ENCODE data around the gene LALBA.
"Not testable (repeated sequence)": the region's sequence is repeated elsewhere in the genome, so short reads cannot be mapped to it uniquely, and the experiment has no call there.

Gene LALBA

DNA sequence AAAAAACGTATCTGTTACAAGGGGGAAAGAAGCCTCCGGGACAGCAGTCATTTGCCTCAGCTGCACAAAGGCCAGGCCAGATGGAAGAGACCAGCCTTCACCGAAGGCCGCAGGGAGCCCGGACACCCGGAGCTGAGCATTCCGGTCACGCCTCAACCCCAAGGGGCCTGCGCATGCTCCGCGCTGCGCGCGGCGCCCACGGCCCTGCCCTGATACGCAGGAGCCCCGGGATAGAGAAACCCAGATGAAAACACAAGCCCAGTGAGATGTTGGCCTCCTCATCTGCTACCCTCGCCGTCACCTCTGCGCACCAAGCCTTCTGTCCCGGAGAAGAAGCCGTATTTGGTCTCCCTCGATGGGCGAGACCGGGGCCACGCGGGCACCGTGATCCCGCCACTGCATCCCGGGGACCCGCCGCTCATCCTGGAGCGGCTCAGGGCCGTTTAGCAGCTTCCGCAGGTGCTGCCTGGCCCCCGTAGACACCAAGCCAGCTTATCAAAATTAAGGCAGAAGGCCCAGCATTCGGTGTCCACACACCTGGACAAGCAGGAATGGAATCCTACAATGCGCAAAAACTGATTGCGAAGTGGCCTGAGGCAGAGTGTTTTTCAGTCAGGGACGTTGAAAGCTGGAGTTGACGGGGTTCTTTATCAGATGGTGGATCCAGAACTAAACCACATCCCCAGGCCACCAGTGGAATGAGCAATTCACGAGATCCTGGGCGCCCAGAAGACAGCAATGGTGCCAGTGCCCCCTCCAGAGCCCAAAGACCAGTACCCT is 41.8 kb downstream of the LALBA start:
- Histone ChIP-seq H2AFZ (ENCODE audit: low read depth, low read length) (no peak overlapping the region), H3K27me3 (ENCODE audit: low read depth, low read length) (no peaks in the 10 kb centered on the region), H3K79me2 (ENCODE audit: low read length) (no peaks in the 10 kb centered on the region), H3K4me1 (ENCODE audit: low read length) (no peaks in the 10 kb centered on the region), H3K36me3 (replicated peaks; ENCODE audit: low read depth, low read length) (no peaks in the 10 kb centered on the region), H3K4me2 (ENCODE audit: low read length) (no peak overlapping the region), H4K20me1 (ENCODE audit: insufficient read depth, low read length) (no peaks in the 10 kb centered on the region), H3K9ac (ENCODE audit: low read length) (no peak overlapping the region), H3K4me3 (ENCODE audit: low read length) (no peak overlapping the region), H3K27ac (ENCODE audit: low read length) (no peak overlapping the region), H3K9me3 (ENCODE audit: insufficient read depth, low read length) (no peaks in the 10 kb centered on the region)
- TF ChIP-seq EZH2phosphoT487 (IDR thresholded peaks at IDR 0.05; ENCODE audit: low read depth): no peak
- TF ChIP-seq, protein P1, sequence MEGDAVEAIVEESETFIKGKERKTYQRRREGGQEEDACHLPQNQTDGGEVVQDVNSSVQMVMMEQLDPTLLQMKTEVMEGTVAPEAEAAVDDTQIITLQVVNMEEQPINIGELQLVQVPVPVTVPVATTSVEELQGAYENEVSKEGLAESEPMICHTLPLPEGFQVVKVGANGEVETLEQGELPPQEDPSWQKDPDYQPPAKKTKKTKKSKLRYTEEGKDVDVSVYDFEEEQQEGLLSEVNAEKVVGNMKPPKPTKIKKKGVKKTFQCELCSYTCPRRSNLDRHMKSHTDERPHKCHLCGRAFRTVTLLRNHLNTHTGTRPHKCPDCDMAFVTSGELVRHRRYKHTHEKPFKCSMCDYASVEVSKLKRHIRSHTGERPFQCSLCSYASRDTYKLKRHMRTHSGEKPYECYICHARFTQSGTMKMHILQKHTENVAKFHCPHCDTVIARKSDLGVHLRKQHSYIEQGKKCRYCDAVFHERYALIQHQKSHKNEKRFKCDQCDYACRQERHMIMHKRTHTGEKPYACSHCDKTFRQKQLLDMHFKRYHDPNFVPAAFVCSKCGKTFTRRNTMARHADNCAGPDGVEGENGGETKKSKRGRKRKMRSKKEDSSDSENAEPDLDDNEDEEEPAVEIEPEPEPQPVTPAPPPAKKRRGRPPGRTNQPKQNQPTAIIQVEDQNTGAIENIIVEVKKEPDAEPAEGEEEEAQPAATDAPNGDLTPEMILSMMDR (IDR thresholded peaks at IDR 0.05; ENCODE audit: low read depth, low read length): no peak

DNA sequence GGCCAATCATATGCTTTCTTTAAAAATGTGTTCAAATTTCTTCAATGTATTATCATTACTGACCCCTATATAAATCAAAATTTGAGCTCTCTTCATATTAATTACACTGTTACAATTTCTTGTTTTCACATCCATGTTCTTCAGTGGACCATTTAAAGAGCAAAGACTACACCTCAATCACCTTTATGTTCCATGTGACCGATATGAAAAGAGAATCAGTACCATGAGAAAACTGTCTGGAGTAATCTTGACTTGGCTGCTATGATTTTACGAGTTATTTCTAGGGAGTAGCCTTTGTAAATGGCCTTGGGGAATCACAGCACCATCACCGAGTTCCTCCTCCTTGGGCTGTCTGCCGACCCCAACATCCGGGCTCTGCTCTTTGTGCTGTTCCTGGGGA is 44.5 kb downstream of the LALBA start, which contains the start of gene OR8S1:
Gene OR8S1, plus strand, starts transcription at position 301 of the 400 bp plus-strand sequence. Its CDS starts 0 bp downstream, at position 301.
- no peaks in the 10 kb centered on the region for H3K4me1 ChIP-seq (ENCODE audit: low read length)
- H3K79me2 ChIP-seq (ENCODE audit: low read length): no peaks in the 10 kb centered on the region
- H3K27ac ChIP-seq (ENCODE audit: low read length): no peak within 1 kb of the TSS
- no peaks in the 10 kb centered on the region for H3K27me3 ChIP-seq (ENCODE audit: low read depth, low read length)
- no peak within 1 kb of the TSS for H3K9ac ChIP-seq (ENCODE audit: low read length)
- H4K20me1 ChIP-seq (ENCODE audit: insufficient read depth, low read length): no peaks in the 10 kb centered on the region
- H3K4me3 ChIP-seq (ENCODE audit: low read length): no peak within 1 kb of the TSS
- H3K36me3 ChIP-seq (replicated peaks; ENCODE audit: low read depth, low read length): no peaks in the 10 kb centered on the region
- no peak within 1 kb of the TSS for H2AFZ ChIP-seq (ENCODE audit: low read depth, low read length)
- H3K9me3 ChIP-seq (ENCODE audit: insufficient read depth, low read length): no peaks in the 10 kb centered on the region
- H3K4me2 ChIP-seq (ENCODE audit: low read length): no peak within 1 kb of the TSS
- TF ChIP-seq, protein P1 (IDR thresholded peaks at IDR 0.05; ENCODE audit: low read depth, low read length): no peak
- no peak for TF ChIP-seq EZH2phosphoT487 (IDR thresholded peaks at IDR 0.05; ENCODE audit: low read depth)

DNA sequence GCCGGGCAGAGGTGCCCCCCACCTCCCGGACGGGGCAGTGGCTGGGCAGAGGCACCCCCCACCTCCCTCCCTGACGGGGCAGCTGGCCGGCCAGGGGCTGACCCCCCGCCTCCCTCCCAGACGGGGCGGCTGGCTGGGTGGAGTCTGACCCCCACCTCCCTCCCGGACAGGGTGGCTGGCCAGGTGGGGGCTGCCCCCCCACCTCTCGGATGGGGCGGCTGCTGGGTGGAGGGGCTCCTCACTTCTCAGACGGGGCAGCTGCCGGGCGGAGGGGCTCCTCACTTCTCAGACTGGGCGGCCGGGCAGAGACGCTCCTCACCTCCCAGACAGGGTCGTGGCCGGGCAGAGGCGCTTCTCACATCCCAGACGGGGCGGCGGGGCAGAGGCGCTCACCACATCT is 49.5 kb downstream of the LALBA start:
- H3K9me3 ChIP-seq (ENCODE audit: insufficient read depth, low read length); H3K4me2 ChIP-seq (ENCODE audit: low read length); H3K9ac ChIP-seq (ENCODE audit: low read length); H4K20me1 ChIP-seq (ENCODE audit: insufficient read depth, low read length); H3K4me3 ChIP-seq (ENCODE audit: low read length); H3K4me1 ChIP-seq (ENCODE audit: low read length); H3K27ac ChIP-seq (ENCODE audit: low read length); H3K79me2 ChIP-seq (ENCODE audit: low read length); H3K27me3 ChIP-seq (ENCODE audit: low read depth, low read length); H2AFZ ChIP-seq (ENCODE audit: low read depth, low read length); H3K36me3 ChIP-seq (replicated peaks; ENCODE audit: low read depth, low read length): not testable (repeated sequence)
